ENCODE data around the gene PHF1.

The PHF1 gene

DNA sequence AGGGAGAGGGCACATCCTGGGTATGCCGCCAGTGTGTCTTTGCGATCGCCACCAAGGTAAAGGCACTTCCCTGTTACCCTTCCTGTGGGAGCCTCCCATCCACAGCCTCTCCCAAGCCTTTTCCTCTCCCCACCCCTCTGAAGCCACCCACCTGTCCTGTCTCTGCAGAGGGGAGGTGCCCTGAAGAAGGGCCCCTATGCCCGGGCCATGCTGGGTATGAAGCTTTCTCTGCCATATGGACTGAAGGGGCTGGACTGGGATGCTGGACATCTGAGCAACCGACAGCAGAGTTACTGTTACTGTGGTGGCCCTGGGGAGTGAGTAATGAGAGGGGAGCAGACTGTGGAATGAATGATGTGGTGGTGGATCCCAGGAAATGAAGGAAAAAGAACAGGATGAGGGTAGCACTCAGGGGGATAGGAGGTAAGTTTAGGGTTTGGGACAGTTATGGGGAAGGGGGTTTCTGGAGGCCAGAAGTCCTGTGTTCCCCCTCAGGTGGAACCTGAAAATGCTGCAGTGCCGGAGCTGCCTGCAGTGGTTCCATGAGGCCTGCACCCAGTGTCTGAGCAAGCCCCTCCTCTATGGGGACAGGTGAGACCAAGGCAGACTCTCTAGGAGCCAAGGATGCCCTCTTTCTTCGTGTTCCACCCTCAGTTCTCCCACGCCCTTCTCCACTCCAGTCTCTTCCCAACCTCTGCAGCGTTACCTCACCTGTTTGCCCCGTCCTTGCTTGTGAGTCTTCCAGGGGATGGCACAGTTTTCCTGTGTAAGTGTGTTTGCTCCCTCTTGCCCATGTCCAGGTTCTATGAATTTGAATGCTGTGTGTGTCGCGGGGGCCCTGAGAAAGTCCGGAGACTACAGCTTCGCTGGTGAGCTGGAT, 2.7 kb downstream of the PHF1 start:
- H2AFZ ChIP-seq (ENCODE audit: low read length): no peak overlapping the region
- peaks cover 6% of the 10 kb centered on the region; the same call in 1 of the 2 replicates for H3F3A ChIP-seq (ENCODE audit: insufficient read depth, low read length)
- H4K20me1 ChIP-seq (ENCODE audit: insufficient read depth, low read length): no peaks in the 10 kb centered on the region
- no peaks in the 10 kb centered on the region for H3K9me3 ChIP-seq (ENCODE audit: low read length)
- no peak overlapping the region for H3K9ac ChIP-seq (ENCODE audit: low read length)
- TF ChIP-seq, protein P1, sequence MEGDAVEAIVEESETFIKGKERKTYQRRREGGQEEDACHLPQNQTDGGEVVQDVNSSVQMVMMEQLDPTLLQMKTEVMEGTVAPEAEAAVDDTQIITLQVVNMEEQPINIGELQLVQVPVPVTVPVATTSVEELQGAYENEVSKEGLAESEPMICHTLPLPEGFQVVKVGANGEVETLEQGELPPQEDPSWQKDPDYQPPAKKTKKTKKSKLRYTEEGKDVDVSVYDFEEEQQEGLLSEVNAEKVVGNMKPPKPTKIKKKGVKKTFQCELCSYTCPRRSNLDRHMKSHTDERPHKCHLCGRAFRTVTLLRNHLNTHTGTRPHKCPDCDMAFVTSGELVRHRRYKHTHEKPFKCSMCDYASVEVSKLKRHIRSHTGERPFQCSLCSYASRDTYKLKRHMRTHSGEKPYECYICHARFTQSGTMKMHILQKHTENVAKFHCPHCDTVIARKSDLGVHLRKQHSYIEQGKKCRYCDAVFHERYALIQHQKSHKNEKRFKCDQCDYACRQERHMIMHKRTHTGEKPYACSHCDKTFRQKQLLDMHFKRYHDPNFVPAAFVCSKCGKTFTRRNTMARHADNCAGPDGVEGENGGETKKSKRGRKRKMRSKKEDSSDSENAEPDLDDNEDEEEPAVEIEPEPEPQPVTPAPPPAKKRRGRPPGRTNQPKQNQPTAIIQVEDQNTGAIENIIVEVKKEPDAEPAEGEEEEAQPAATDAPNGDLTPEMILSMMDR (IDR thresholded peaks at IDR 0.05; ENCODE audit: low read length): no peak
- TF ChIP-seq EZH2 (IDR thresholded peaks at IDR 0.05; ENCODE audit: borderline replicate concordance, low read length): no peak
- H3K9me2 ChIP-seq (ENCODE audit: low read depth, low read length): no peaks in the 10 kb centered on the region
- no peak overlapping the region for H3K4me3 ChIP-seq (ENCODE audit: low read depth, low read length, poor library complexity, severe bottlenecking)
- peaks cover 10% of the 10 kb centered on the region; the same call in 1 of the 2 replicates for H3K36me3 ChIP-seq (ENCODE audit: insufficient read depth, low read length)
- peaks cover 56% of the 10 kb centered on the region for H3K4me1 ChIP-seq (ENCODE audit: insufficient read depth, low read length, severe bottlenecking)
- H3K79me2 ChIP-seq (ENCODE audit: insufficient read depth, low read length): 0 out of 2 replicates have a peak, but pooled peaks cover 5% of the 10 kb centered on the region
- no peaks in the 10 kb centered on the region for H3K27me3 ChIP-seq (ENCODE audit: insufficient read depth, low read length)
- no peak overlapping the region for H3K4me2 ChIP-seq (ENCODE audit: low read length)
- peak overlapping the region; percentile 65 for H3K27ac ChIP-seq (ENCODE audit: low read depth, low read length, poor library complexity, severe bottlenecking)

DNA sequence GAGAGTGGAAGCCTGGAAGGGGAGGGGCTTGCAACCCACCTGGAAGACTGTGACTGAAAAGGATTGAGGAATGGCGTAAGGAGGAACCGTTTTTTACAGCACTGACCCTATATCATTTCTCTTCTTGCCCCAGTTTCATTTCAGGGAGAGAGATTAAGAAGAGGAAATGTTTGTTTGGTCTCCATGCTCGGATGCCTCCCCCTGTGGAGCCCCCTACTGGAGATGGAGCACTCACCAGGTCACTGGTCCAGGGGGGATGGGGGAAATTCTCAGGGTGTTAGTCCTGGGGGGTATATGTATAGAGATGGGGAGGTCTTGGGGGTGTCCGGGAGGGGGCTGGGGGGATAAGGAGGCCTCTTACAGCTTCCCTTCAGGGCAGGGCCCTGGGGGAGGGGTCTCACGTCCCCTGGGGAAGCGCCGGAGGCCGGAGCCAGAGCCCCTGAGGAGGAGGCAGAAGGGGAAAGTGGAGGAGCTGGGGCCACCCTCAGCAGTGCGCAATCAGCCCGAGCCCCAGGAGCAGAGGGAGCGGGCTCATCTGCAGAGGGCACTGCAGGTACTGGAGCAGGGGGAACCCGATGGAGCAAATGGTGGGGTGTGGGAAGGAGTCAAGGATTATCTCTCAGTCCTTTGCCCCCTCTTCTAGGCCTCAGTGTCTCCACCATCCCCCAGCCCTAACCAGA, 3.9 kb downstream of the PHF1 start:
- H3K4me2 ChIP-seq (ENCODE audit: low read length): peak overlapping the region; percentile 79; the same call in 1 of the 2 replicates
- H4K20me1 ChIP-seq (ENCODE audit: insufficient read depth, low read length): no peaks in the 10 kb centered on the region
- H3K4me1 ChIP-seq (ENCODE audit: insufficient read depth, low read length, severe bottlenecking): peaks cover 61% of the 10 kb centered on the region
- no peak overlapping the region for H2AFZ ChIP-seq (ENCODE audit: low read length)
- no peak for TF ChIP-seq EZH2 (IDR thresholded peaks at IDR 0.05; ENCODE audit: borderline replicate concordance, low read length)
- TF ChIP-seq, protein P1 (IDR thresholded peaks at IDR 0.05; ENCODE audit: low read length): peak; percentile 82
- H3F3A ChIP-seq (ENCODE audit: insufficient read depth, low read length): no peaks in the 10 kb centered on the region; the same call in 1 of the 2 replicates
- 0 out of 2 replicates have a peak, but pooled peaks cover 5% of the 10 kb centered on the region for H3K79me2 ChIP-seq (ENCODE audit: insufficient read depth, low read length)
- H3K4me3 ChIP-seq (ENCODE audit: low read depth, low read length, poor library complexity, severe bottlenecking): peak overlapping the region; percentile 75
- H3K9me3 ChIP-seq (ENCODE audit: low read length): no peaks in the 10 kb centered on the region
- no peaks in the 10 kb centered on the region for H3K9me2 ChIP-seq (ENCODE audit: low read depth, low read length)
- peak overlapping the region; percentile 16; the same call in 1 of the 2 replicates for H3K9ac ChIP-seq (ENCODE audit: low read length)
- H3K36me3 ChIP-seq (ENCODE audit: insufficient read depth, low read length): peaks cover 8% of the 10 kb centered on the region; the same call in 1 of the 2 replicates
- no peaks in the 10 kb centered on the region for H3K27me3 ChIP-seq (ENCODE audit: insufficient read depth, low read length)
- H3K27ac ChIP-seq (ENCODE audit: low read depth, low read length, poor library complexity, severe bottlenecking): peak overlapping the region; percentile 65

DNA sequence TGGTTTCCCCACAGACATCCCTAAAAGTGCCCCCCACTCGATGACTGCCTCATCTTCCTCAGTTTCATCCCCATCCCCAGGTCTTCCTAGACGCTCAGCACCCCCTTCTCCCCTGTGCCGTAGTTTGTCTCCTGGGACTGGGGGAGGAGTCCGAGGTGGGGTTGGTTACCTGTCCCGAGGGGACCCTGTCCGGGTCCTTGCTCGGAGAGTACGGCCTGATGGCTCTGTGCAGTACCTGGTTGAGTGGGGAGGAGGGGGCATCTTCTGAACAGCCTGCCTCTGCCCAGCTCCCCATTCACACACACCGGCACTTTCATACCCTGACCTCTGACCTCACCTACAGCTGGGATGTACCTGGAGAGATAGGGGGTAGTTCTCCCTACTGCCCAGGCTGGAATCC, 5.0 kb downstream of the PHF1 start:
- Histone ChIP-seq H3K4me3 (ENCODE audit: low read depth, low read length, poor library complexity, severe bottlenecking) (peak overlapping the region; percentile 75), H3K4me2 (ENCODE audit: low read length) (peak overlapping the region; percentile 79), H3K9ac (ENCODE audit: low read length) (peak overlapping the region; percentile 83; the same call in 1 of the 2 replicates), H3F3A (ENCODE audit: insufficient read depth, low read length) (no peaks in the 10 kb centered on the region), H2AFZ (ENCODE audit: low read length) (no peak overlapping the region), H3K27ac (ENCODE audit: low read depth, low read length, poor library complexity, severe bottlenecking) (peak overlapping the region; percentile 2), H3K36me3 (ENCODE audit: insufficient read depth, low read length) (peaks cover 8% of the 10 kb centered on the region; the same call in 1 of the 2 replicates), H3K4me1 (ENCODE audit: insufficient read depth, low read length, severe bottlenecking) (peaks cover 59% of the 10 kb centered on the region), H3K9me3 (ENCODE audit: low read length) (no peaks in the 10 kb centered on the region), H4K20me1 (ENCODE audit: insufficient read depth, low read length) (no peaks in the 10 kb centered on the region), H3K9me2 (ENCODE audit: low read depth, low read length) (no peaks in the 10 kb centered on the region), H3K27me3 (ENCODE audit: insufficient read depth, low read length) (no peaks in the 10 kb centered on the region), H3K79me2 (ENCODE audit: insufficient read depth, low read length) (0 out of 2 replicates have a peak, but pooled peaks cover 5% of the 10 kb centered on the region)
- TF ChIP-seq EZH2 (IDR thresholded peaks at IDR 0.05; ENCODE audit: borderline replicate concordance, low read length): no peak
- TF ChIP-seq, protein P1 (IDR thresholded peaks at IDR 0.05; ENCODE audit: low read length): no peak

Data from OCI-LY1 (cell line).